Stimulated activated CD8-positive, alpha-beta memory T cell treated with anti-CD3 and anti-CD28 coated beads, Interleukin-7, amount 100 ng/mL, for 48 hours (primary cell): ENCODE data around the gene TMEM182.

Experiments used
- DNase-seq, 2 donors: peaks; one replicate each; pipeline ENCODE4 v3.0.0-alpha.2; 2020; ENCODE audit warnings: low read depth in 1 of 2; ENCODE audit errors: extremely low read depth in 1 of 2

The TMEM182 gene

DNA sequence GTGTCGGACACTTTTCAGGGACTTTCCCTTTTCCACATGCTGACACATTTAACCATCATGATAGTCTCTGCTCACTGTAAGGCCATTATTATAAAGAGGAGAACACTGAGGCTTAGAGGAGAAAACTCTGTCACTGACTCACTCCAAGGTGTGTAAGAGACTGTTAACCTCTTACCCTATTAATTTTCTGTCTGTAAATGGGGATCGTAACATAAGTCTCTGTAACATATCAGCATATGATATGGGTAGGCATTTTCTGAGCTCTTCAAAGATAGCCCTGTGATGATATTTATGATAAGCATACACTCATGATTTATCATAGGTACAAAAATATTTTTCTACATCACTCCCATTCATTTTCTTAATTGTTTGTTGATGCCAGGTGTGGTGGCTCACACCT lies 36.4 kb downstream of the TMEM182 start:
- no peak for DNase-seq

GRCh38 chr2:102801098-102801718 lies 39.4 kb downstream of the TMEM182 start:
- DNase-seq: no peak

DNA sequence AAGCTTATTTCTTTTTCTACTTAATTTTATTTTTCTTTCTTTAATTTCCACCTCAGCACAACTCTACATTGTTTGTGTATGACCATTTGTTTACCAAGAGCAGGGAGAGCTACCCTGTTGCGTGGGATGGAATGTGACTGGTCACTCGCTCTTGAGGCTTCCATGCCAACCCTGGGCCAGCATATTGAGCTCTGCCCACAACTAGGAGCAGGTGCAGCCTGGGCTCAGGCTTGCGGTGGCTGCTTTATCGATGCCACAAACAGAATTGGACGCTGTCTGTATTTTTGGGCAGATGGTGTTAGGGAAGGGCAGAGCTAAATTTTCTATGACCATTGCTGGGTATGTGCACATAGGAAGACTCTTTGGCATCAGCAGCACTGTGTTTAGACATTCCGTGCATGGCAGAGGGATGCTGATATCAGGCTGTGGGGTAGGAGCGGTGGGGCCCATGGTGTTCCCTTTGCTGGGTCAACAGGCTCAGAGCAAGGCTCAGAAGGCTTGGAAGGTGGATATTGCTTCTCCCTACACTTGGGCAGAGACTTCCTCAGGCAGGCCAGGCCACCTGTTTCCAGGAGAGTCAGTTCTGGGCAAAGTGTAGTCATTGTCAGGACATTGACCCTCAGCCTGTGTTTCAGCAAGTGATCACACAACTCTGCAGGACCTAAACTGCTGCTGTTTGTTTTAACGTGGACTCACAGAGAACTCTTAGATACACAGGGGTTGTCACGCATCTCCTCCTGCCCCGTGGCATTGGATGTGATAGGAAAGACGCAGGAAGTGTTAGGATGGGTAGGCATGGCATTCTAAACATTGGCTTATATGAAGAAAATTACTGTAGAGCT lies 40.2 kb downstream of the TMEM182 start:
- no peak for DNase-seq

DNA sequence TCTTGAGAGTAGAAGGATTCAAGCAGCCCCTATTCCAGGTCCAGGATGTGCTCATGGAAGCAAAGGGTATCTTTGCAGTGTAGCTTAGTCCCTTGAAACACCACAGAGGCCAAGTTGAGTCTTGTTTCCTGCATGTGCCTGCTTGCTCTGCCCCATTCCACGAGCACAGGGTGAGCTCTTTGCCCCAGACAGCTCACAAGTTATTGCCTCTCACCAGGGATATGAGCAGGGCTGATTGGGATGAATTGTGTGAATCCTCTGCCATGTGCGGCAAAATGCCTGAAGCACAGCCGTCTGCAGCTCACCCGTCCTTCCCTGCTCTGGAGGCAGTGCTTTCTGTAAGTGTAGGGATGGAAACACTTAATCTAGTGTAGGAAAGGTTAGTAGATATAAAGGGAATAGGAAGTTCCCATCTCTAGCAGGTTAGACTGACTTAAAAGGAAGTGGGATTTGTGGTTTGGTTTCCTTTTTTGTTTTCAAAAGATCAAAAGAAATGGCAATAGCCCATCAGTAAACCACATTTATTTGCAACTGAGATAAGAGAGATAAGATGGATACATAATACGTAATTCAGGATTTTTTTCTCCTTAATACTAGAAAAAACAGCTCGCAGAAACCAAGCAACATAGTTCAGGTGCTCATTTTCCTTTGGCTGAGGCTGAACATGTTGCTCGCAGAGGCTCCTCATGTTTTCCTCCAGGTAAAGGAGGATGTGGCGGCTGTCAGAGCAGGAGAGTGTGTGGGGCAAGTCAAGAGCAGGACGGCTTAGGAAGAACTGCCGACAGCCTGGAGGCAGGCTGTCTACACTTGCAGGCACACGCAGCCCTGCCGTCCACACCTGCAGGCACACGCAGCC lies 41.4 kb downstream of the TMEM182 start:
- no peak for DNase-seq

- no peak for DNase-seq
Observed at GRCh38 chr2:102803897-102804217, 42.0 kb downstream of the TMEM182 start.

- DNase-seq: peak in 1 of 2 donors; percentile 6
Observed at GRCh38 chr2:102806250-102806837, 44.5 kb downstream of the TMEM182 start.

DNA sequence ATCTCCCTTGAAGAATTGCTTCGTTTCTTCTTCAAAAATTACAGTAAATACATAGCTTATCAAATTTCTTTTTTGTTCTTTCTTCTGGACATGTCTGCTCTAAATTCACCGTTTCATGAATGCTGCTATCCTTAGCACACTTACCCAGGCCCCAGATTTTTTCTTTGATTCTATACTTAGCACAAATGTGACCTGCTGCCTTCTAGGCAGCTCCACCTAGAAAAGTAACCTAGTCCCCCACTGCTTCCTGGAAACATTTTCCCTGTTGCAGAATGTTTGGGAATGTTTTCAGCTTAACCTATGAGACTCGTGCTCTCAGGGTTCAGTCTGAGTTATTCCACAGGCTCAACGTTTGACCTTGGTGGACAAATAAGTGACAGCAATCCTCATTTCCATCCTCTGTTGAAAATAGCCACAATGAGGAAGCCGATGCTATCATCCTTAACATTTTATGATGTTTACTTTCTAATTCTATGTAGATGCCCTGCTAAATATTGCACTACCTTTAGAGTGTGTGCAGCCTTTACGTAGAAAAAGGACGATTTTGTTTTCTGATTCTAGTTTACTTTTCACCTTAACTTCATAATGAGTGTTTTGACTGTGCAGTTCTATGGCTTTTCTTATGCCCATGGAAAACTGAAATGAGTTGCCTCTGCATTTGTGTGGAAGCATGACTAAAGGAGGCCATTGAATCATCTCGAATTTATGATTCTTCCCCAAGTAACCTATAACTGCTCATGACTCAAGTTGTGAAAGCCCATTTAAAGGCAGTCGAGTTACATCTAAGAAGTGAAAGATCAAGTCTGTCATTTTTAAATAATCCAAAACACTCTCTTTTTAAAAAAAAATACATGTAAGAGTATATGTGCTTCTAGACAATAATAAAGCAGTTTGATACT lies 47.7 kb downstream of the TMEM182 start:
- no peak for DNase-seq

DNA sequence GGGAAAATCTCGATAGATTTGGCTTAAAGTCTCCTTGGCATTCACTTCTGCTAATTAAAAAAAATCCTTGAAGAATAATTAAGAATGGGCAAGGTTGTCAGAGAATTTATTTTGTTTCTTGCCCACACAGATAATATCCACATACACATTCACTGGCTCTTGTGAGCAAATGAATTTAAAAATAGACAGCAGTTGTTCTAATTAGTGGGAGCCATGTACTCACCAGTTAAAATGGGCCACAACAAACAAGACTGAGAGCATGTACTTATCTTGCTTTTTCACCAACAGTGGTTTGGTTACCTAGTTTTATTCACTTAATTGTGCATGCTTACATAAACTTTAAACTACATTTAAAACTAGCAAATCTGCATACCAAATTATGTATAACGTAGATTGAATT lies 53.5 kb downstream of the TMEM182 start:
- DNase-seq: no peak

- DNase-seq: no peak
Observed at GRCh38 chr2:102826904-102827303, 65.1 kb downstream of the TMEM182 start.

- no peak for DNase-seq
Observed at GRCh38 chr2:102832789-102833188, 71.0 kb downstream of the TMEM182 start.

DNA sequence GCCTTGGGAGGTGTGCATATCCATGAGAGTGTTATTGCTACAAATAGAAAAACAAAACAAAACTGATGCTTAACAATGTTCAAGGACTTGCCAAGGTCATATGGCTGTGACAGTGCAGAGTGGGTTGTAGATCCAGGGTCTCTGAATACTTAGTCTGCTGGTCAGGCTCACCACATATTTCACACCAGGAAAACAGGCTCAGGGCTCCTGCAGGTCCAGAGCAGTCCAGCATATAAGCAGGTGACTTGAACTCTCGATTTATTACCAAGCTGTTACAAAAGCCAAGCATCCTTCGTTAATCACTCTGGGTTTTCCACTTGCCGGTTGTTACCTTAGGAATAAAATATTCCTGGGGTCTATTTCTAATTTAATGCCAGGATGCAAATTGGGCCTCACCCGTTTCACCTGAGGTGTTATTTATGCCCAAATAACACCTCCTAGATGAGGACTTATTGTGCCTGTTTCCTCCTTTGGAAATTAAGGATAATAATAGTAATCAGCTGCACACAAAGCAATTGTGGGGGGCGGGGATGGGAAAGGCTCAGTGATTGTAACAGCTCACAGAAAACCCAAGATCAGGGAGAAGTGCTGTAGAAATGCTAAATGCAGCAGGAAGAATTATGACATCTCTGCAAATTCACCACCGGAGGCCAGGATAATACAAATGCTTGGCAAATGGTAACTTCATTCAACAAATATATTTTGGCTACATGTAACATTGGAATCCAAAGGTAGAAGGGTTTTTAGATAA lies 72.9 kb downstream of the TMEM182 start:
- no peak for DNase-seq

- no peak for DNase-seq
Observed at GRCh38 chr2:102837626-102838198, 75.9 kb downstream of the TMEM182 start.

DNA sequence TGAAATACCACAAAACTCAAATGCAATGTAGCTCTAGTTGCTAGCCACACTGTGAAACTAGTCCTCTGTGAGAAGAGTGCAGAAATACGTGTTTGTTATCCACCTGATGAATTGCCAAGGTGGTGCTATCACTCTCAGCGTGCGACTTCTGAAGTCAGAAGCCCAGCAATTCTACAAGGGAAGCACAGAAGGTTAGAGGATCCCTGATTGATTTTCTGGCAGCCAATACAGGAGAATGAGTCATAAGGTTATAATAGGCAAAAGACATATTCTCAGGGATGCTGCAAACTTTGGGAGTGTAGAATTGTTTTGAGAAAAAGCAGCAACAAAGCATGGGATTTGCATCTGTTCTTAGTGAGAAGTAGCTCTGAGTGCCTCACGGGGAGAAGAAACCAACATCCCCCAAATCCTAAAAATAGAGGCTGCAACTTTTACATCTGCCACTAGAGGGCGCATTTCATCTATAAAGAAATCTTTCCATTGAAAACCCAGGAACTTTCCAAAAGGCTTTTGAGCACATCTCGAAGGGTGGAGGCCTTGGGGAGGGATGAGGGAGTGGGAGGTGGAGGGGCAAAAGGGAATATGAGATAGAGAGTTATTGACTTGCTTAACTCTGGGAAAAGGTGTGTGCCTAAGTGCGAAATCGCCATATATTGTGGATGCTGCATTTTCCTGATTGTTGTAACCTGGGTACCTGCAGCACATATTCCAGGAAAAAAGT lies 78.0 kb downstream of the TMEM182 start:
- DNase-seq: no peak

DNA sequence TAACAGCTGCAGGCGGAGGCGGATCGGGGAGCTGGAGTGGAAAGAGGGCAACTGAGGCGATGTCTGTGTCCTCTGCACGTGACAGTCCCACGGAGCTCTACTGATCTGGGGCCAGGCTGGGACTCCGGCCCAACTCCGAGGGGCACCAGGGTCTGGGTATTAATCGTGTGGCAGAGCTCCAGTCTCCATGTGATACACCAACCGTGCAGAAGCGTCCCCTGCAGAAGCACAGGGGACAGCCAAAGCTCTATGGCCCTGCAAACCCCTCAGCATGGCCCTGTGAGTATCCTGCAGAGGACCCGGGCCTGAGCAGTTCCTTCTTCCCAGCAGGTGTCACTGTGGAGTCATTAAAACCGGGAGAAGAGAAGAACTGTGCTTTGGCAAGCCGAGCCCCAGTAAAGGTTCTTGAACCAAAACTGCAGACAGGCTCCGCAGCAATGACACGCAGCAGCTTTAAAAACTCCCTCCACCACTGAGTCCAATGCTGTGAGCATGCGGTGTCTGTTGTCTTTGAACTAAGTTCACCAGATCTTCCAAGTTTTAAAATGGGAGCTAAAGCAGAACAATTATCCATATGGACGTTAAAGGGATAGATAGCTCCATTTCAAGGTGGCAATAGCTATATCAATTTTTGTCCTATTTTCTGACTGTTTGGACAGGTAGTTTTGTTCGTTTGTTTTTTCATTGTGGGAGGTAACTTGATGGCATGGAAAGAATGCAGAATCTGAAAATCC lies 79.4 kb downstream of the TMEM182 start:
- DNase-seq: no peak

GRCh38 chr2:102843764-102844443 lies 82.1 kb downstream of the TMEM182 start:
- DNase-seq: no peak

GRCh38 chr2:102844911-102845310 lies 83.1 kb downstream of the TMEM182 start:
- DNase-seq: no peak

GRCh38 chr2:102848366-102848839 lies 86.6 kb downstream of the TMEM182 start:
- peak in 1 of 2 donors; percentile 6 for DNase-seq
